HG03103 (cell line): Measurements from ENCODE around the gene PPARGC1A.

ENCODE experiments used
- ATAC-seq: cut with Tn5 transposase; IDR thresholded peaks from one replicate; pipeline ENCODE4 v1.9.1; 2021; ENCODE audit warnings: low read depth; ENCODE audit not compliant: unreplicated experiment

The PPARGC1A gene

DNA sequence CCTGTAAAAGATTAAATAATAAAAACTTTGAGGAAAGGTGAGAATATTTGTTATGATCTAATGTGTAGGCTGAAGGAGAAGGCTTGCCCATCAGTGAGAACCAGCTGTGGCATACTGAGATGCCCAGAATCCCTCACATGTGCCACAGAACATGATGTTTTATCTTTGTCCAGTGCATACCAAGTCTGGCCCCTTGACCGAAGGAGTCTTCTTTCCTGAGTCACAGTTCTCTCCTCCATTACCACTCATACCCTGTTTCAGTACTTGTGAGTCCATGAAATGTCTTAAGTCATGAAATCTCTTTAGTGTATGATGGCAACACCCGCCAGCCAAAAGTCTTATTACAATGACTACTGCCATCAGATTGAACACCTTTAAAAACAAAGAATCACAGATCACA, 42.7 kb downstream of the PPARGC1A start:
- ATAC-seq: no peak

- no peak for ATAC-seq
Measured at GRCh38 chr4:23844961-23845360, 44.9 kb downstream of the PPARGC1A start.

GRCh38 chr4:23839279-23839678, 50.6 kb downstream of the PPARGC1A start:
- ATAC-seq: no peak

DNA sequence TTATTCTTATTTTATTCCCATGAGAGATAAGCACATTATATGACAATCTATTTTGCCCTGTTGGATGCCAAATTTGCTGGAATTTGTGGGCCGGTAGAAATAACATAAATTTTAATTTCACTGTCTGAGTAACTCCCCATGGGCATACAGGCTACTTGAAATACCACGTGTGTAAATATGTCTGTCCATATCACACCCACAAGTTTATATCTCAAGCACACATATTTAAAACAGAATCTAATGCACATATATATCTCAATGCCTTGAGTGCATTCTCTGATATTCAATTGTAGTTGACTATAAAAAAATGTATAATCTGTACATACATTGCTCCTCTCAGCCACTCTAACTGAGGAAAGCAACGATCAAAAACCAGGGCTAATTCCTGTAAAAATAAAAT, 51.2 kb downstream of the PPARGC1A start:
- no peak for ATAC-seq

GRCh38 chr4:23838131-23838530, 51.7 kb downstream of the PPARGC1A start:
- ATAC-seq: no peak

- ATAC-seq: no peak
Measured at GRCh38 chr4:23837371-23837770, 52.5 kb downstream of the PPARGC1A start.

GRCh38 chr4:23835774-23836478, 53.9 kb downstream of the PPARGC1A start:
- no peak for ATAC-seq

DNA sequence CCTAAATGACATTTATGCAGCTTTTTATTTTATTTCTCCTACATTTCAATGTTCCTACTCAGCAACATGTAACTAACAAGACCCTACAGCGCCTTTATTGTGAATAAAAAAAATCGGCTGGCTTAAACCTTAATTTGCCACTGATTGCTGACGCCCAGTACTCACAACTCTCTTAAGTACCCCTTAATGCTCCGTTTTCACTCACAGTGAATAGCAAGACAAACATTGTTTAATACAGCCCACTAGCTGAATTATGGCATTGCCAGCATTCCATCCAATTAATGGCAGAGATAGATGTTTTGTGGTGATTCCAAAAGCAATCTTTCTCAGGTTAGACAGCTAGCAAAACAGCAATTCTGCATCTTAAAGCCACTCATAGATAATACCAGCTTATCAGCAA, 61.1 kb downstream of the PPARGC1A start:
- ATAC-seq: no peak

GRCh38 chr4:23828020-23828715, 61.7 kb downstream of the PPARGC1A start:
- ATAC-seq: no peak

GRCh38 chr4:23822181-23822580, 67.7 kb downstream of the PPARGC1A start:
- ATAC-seq: no peak

- ATAC-seq: no peak
Measured at GRCh38 chr4:23819041-23819511, 70.8 kb downstream of the PPARGC1A start.

GRCh38 chr4:23818097-23818885, 71.6 kb downstream of the PPARGC1A start:
- ATAC-seq: no peak

GRCh38 chr4:23814996-23815660, 74.7 kb downstream of the PPARGC1A start:
- ATAC-seq: no peak

DNA sequence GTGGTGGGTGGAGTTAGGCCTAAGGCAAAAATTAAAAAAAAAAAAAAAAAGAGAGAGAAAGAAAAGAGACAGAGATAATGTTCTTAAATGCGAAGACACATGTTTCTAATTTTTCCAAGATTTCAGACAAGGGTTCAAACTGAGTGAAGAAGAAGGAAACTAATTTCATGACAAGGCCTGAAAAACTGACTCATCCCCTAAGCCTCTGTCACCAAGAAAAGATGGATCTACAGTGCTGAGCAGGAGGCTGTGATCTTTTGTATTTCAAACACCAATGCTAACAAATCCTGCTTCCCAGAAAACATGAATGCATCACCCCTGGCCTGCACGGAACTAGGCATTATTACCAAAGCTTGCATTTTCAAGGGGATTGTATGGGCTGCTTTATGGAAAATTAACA, 75.3 kb downstream of the PPARGC1A start:
- ATAC-seq: no peak

DNA sequence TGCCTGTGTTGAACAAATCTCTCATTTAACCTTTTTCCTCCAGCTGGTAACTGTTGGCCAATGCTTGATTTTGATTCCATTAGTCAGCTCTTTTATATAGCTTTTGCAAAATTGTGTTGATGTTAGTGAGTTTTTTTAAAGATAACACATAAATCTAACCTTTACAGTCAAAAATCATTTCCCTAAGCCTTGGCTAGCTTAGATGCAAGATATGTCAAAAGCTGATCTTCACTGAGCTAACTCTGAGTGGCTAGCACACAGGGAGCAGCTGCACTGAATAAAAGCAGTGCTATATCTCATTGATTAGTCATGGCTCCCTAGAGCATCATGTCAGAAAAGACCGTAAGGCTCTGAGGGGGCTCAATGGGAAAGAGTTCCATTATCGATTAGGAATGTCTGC, 78.7 kb downstream of the PPARGC1A start:
- ATAC-seq: no peak

DNA sequence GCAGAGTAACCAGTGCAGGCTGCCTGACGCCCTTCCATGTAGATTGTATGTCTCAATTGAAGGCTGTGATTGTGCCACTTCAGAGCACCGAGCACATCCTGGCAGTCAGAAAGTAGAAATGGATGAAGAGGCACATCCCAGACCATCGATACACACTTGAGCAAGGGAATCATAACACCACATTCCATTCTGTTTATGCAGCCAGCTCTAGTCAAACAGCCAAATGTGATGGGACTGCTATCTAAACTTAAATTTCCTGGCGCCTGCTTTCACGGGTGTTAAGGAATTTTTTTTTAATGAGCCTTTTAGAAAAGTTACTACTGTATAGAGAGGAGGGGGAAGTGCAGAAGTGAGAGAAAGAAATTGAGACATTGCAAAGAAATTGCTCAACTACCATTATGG, 84.4 kb downstream of the PPARGC1A start:
- no peak for ATAC-seq

GRCh38 chr4:23789762-23790161, 100.1 kb downstream of the PPARGC1A start:
- no peak for ATAC-seq

DNA sequence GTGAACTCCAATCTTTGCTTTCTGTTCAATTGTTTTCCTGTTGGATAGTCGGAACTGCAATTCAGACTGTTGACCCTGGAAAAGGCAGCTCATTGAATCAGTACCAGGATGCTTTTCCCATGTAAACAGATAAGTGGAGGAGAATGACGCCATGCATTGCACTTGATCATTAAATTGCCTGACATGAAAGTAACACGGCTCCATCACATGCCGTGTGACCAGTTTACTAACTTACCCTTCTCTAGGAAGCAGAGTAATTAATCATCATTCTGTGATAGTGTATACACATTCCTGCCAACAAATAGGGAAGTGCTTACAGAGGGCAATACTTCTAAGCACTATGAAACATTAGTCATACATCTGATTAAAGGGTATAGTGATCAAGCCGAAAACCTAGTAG, 101.4 kb downstream of the PPARGC1A start:
- ATAC-seq: no peak

GRCh38 chr4:23788027-23788426, 101.8 kb downstream of the PPARGC1A start:
- no peak for ATAC-seq

GRCh38 chr4:23782778-23783437, 106.9 kb downstream of the PPARGC1A start:
- ATAC-seq: no peak
